GM23338 (cell line): ENCODE data around the gene GNA15.

Experiments used
- CREB1 ChIP-seq: fragments of 250-450 bp; sonication (Bioruptor Pico); IDR thresholded peaks from 2 replicates; pipeline ENCODE4 v1.5.0; 2020; ENCODE audit warnings: low read depth, mild to moderate bottlenecking, moderate library complexity
- CTCF ChIP-seq, 2 experiments: fragments of 200-600 bp in 1 of 2; sonication (generic) in 1 of 2; conservative IDR thresholded peaks; 2 replicates each; pipeline versions ENCODE4 v1.5.1 to v1.6.1; 2016 to 2017; ENCODE audit warnings: antibody characterized with exemption in 2 of 2, low read depth in 2 of 2, mild to moderate bottlenecking in 2 of 2, moderate library complexity in 1 of 2
- EZH2 ChIP-seq: fragments of 200-600 bp; sonication (generic); IDR thresholded peaks from one replicate; pipeline ENCODE4 v1.8.0; 2017; ENCODE audit warnings: antibody characterized with exemption, mild to moderate bottlenecking, low read depth; ENCODE audit not compliant: unreplicated experiment
- EZH2phosphoT487 ChIP-seq: fragments of 200-600 bp; sonication (generic); IDR thresholded peaks from one replicate; pipeline ENCODE4 v1.8.1; 2018; ENCODE audit warnings: antibody characterized with exemption; ENCODE audit not compliant: unreplicated experiment
- JUNB ChIP-seq: IDR thresholded peaks from one replicate; pipeline ENCODE4 v1.6.1; 2016; ENCODE audit warnings: antibody characterized with exemption; ENCODE audit not compliant: unreplicated experiment
- NANOG ChIP-seq: IDR thresholded peaks from 2 replicates; pipeline ENCODE4 v1.6.1; 2016; ENCODE audit warnings: antibody characterized with exemption, borderline replicate concordance
- POLR2AphosphoS5 ChIP-seq: IDR thresholded peaks from 2 replicates; pipeline ENCODE4 v1.6.1; 2016; ENCODE audit warnings: antibody characterized with exemption, low read depth
- REST ChIP-seq: IDR thresholded peaks from one replicate; pipeline ENCODE4 v1.6.1; 2018; ENCODE audit warnings: antibody characterized with exemption; ENCODE audit not compliant: unreplicated experiment
- ZNF331 ChIP-seq: fragments of 250-450 bp; sonication (Bioruptor Pico); IDR thresholded peaks from 2 replicates; pipeline ENCODE4 v1.5.0; 2020; ENCODE audit warnings: low read depth, mild to moderate bottlenecking, moderate library complexity

- no peak for TF ChIP-seq POLR2AphosphoS5
- TF ChIP-seq CTCF (conservative IDR thresholded peaks at IDR 0.05; ENCODE audit: low read depth in 2 of 2) = no peak
- no peak for TF ChIP-seq EZH2
- no peak for TF ChIP-seq EZH2phosphoT487
- TF ChIP-seq REST = no peak
- no peak for TF ChIP-seq JUNB
- TF ChIP-seq CREB1 = no peak
- TF ChIP-seq NANOG = no peak
- TF ChIP-seq ZNF331 = no peak
Measured at GRCh38 chr19:3196933-3197205, 61.0 kb downstream of the GNA15 start.
